HG03457 (cell line): Measurements from ENCODE around the gene RRP36.

Experiments used
- ATAC-seq: cut with Tn5 transposase; IDR thresholded peaks from one replicate; pipeline ENCODE4 v1.9.1; 2021; ENCODE audit warnings: moderate number of reproducible peaks; ENCODE audit not compliant: unreplicated experiment

The RRP36 gene

DNA sequence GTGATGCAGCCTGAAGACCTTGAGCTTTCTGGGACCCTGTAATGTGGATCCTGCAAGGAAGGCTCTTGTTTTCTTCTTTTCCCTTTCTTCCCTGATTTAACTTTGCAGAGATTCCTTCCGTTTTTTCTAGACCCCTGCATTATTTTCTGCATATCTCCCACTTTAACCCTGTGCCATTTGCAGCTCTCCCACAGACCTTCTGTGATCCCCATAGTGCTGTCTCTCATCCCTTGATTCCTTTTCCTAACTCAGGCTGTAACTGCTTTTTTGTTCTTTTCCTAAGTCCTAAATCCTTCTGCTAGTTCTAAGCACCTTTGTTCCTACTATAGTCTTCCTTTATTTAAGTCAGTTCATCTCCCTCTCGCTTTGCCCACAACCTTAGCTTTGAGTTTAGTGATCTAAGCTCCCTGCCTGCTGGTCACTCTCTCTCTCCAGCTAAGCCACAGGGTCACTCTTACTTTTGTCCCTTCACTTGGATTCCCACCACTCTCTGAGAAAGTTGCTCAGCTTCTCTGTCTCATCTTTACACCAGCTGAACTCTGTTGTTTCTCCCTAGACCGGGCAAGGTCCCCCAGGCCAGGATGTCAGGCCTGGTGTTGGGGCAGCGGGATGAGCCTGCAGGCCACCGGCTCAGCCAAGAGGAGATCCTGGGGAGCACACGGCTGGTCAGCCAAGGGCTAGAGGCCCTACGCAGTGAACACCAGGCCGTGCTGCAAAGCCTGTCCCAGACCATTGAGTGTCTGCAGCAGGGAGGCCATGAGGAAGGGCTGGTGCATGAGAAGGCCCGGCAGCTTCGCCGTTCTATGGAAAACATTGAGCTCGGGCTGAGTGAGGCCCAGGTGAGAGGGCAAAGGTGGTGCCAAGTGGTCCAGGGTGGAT is 39.6 kb downstream of the RRP36 start:
- no peak for ATAC-seq

DNA sequence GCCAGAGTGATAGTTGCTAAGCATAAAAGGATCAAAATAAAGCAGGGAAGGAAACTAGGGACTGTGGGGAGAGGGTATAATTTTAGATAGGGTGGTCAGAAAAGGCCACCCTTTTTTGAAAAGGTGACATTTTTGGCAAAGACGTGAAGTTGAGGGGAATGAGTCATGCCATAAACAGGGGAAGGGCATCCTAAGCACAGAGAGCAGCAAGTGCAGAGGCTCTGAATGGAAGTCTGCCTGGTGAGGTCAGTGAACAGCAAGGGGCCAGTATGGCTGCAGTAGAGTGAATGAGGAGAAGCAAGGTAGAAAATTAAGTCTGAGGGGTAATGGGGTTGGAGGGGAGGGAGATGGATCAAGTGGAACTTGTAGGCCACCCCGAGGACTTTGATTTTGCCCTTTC is 40.4 kb downstream of the RRP36 start:
- ATAC-seq = no peak

DNA sequence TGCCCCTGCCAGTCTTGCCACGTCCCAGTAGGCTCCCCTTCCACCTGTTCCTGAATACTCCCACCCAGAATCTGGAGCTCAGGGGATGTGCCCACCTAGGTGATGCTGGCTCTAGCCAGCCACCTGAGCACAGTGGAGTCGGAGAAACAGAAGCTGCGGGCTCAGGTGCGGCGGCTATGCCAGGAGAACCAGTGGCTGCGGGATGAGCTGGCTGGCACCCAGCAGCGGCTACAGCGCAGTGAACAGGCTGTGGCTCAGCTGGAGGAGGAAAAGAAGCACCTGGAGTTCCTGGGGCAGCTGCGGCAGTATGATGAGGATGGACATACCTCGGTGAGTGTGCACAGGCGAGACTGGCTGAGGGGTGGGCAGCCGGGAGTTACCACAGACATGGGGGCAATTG is 41.4 kb downstream of the RRP36 start:
- ATAC-seq = no peak

DNA sequence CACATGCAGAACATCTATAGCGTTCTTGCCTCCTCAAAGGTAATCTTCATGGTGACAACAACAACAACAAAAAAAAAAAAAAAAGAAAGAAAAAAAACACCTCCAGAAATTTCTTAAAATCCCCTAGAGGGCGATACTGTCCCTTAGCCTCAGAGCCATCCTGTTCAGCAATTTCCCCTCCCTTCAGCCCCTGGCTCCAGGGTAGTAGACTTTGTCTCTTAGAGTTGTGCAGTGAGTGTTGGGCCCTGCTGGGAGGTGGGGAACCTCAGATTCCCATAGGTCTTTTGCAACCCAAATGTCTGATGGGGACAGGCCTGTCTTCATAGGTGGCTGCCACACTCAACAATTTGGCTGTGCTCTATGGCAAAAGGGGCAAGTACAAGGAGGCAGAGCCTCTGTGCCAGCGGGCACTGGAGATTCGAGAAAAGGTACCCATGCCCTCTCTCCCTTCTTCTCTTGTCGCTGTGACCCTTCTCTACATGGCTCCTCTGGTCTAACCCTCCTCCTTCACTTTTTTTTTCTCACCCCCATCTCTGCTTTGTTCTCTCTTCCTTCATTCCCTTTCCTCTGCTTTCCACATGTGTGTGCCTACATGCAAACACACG is 48.7 kb downstream of the RRP36 start:
- ATAC-seq = no peak

DNA sequence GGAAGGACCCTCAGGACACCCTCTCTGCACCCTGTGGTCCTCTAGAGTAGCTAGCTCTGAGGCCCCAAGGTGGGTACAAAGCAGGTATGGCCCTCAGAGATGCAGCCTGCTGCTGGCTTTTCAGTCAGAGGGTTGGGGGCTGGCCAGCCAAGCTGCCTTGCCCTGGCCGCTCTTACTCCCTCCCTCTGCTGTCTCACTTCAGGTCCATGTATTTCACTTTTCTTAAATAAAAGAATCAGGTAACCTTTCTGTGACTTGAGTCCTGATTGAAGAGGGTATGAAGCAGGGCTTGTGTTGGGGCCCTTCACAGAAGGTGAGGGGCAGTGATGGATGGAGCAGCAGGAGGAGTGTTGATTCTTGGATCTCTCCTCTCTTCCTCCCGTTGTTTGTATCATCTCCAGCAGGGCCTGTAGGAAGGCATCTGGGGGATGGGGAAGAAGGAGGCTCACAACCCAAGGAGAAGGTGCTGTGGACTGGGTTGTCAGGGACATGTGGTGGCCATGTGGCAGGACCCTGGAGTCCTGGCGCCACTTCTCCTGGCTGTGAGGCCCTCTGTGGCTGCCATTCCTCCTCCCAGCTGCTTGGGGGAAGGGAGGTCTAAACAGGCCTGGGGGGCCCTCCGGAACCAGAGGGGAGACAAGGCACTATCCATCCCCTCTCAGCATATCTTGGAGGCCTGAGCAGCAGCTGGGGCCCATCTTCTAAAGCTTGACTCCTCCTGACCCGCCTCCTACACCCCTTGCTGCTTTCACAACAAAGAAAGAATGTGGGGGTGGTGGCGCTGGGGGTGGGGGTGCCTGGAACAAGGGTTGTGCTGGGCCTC is 53.6 kb downstream of the RRP36 start:
- ATAC-seq = no peak

DNA sequence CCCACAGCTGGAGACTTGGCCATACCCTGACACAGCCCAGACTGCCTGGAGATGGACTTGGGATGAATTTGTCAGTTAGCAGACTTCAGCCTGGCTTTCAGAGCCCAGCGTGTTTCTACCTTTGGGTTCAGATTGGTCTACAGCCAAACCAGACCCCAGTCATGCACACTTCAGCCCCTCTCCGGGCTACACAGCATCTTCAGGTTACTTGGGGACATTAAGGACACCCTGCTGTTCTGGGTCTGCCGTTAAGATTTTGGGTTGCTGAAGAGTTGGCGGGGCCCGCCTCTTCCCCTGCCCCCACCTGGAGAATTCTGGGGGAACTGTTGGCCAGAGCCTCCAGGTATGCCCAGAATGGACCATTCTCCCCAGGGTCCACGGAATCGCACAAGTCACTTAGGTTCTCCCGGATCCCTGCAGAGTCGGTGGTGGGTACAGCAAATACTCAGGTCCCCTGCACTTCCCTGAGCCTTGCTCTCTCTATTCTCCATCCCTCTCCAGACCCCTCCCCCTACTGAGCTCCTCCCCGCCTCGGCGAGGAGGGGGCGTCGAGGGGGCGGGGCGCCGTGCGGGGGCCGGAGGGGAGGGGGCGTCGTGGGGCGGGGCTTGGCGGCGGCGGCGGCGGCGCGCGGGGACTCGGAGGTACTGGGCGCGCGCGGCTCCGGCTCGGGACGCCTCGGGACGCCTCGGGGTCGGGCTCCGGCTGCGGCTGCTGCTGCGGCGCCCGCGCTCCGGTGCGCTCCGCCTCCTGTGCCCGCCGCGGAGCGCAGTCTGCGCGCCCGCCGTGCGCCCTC is 54.4 kb downstream of the RRP36 start, which contains the start of gene PTK7:
PTK7 (plus strand) TSS at position 645 of the 794 bp plus-strand sequence. CDS start 175 bp downstream, outside the sequence.
- no peak for ATAC-seq

DNA sequence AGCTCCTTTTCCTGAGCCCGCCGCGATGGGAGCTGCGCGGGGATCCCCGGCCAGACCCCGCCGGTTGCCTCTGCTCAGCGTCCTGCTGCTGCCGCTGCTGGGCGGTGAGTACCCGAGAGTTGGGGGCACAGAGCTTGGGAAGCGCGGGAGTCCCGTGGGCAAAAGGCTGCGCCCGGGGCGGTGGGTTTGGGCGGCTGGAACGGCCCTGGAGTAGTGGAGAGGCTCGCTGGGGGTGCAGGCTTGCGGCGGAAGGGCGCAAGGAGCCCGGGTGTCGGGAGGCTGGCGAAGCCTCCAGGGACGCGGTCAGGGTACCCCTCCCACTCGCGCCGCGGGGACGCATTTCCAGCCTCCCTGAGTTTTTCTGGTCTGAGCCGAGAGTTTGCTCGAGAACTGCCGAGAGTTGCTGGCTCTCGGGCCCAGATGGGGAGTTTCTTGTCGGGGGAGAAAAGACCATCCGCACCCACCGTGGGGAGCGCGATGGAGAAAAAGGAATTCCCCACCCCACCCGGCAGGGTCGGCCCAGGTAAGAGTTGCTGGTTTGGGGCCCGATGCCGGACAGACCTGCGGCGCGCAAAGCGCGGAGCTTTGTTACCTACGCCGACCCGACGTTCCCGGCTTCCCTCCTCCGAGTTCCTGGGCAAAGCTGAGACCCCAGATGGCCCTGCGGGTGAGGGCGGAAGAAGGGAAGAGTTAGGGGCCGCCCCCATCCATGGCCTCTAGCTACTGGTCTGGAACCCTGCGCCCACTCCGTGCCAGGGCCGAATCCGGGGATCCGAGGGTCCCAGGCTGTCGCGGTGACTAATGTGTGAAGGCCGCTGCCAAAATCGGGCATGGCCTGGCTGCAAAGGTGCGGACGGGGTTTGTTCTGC is 55.3 kb downstream of the RRP36 start:
- ATAC-seq = no peak

DNA sequence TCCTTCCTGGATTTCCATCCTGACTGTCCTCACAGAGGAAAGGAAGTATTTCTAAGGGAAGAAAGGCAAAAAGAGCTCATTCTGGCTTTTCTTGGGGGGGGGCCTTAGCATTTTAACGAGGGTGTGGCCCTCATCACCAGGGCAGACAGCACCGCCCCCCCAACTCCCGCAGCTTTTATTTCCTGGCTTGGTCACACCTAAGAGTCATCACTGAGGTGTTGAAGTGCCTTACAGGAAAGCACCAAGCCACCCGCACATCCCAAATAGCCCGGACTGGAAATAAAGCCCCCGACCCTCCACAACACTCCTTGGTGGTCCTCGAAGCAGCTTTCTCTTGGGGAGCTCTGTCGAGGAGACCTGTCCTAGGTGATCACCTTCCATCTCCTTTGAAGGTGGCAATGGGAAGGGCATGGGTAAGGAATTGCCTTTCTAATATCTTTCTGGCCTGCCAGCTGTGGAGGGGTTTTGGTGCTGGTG is 55.9 kb downstream of the RRP36 start:
- ATAC-seq = no peak

DNA sequence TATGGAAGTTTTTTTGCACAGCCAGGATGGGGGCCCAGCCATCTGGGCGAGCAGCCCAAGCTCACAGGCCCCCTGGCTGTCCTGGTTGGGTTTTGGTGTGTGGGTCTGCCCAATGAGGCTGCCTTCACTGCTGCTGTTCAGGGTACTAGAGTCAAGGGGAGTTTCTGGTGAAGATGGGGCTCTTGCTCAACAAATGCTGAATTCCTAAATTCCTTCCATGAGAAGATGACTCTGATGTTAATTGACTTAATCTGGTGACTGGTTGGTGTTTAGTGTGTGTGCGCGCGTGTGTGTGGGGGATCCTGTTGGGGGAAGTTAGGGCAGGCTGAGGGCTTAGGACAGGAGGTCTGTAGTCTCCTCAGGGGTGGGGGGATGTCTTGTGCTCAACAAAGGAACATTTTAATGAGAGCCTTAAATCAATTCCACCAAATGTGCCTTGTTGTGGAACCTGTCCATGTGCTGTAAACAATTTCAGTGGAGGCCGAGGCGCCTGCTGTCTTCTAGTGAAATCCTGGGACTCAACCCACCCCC is 56.6 kb downstream of the RRP36 start:
- no peak for ATAC-seq

DNA sequence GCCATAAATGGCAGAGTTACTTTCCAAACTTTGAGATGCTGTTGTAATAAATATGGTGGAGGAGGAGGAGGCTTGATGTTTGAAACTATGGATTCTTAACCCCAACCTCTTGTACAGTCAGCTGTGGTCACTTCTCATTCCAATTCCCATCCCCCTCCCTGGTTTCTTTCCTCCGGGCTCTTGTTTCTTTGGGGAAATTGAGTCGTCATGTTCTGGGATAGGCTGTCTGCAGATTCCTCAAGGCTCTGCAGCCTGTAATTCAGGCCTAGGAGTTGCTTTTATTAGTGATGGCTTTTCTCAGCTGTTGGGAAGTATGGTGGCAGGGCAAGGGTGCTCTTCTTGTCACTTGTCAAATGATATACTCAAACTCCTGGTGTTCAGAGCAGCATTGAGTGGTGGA is 57.3 kb downstream of the RRP36 start:
- ATAC-seq = no peak
